ENCODE results near the gene FSTL4.

FSTL4 gene

GRCh38 chr5:133401731-133402347 lies 210.5 kb downstream of the FSTL4 start:
- no peaks in the 10 kb centered on the region for H3K36me3 ChIP-seq (ENCODE audit: insufficient read depth)
- no peak overlapping the region for H3K27ac ChIP-seq
- H3K4me3 ChIP-seq (IDR thresholded peaks at IDR 0.05; ENCODE audit: insufficient read depth, low read depth, low read length), result no peak overlapping the region
- H3K9ac ChIP-seq, result no peak overlapping the region
- no peaks in the 10 kb centered on the region for H3K79me2 ChIP-seq (ENCODE audit: insufficient read depth, low read depth)
- no peaks in the 10 kb centered on the region for H3K4me1 ChIP-seq (ENCODE audit: low read depth, poor library complexity, severe bottlenecking)
- TF ChIP-seq CTCF (conservative IDR thresholded peaks at IDR 0.05; ENCODE audit: low read depth, low read length), result no peak
- no peak overlapping the region for H3K4me2 ChIP-seq
- no peaks in the 10 kb centered on the region for H3K27me3 ChIP-seq (ENCODE audit: insufficient read depth, low read depth)
- no peak overlapping the region for H2AFZ ChIP-seq (ENCODE audit: low read depth)
- no peaks in the 10 kb centered on the region for H4K20me1 ChIP-seq (ENCODE audit: insufficient read depth)

- no peaks in the 10 kb centered on the region for H3K27me3 ChIP-seq (ENCODE audit: insufficient read depth, low read depth)
- H4K20me1 ChIP-seq (ENCODE audit: insufficient read depth), result no peaks in the 10 kb centered on the region
- no peak overlapping the region for H3K4me3 ChIP-seq (IDR thresholded peaks at IDR 0.05; ENCODE audit: insufficient read depth, low read depth, low read length)
- TF ChIP-seq CTCF (conservative IDR thresholded peaks at IDR 0.05; ENCODE audit: low read depth, low read length), result no peak
- H3K4me2 ChIP-seq, result no peak overlapping the region
- no peak overlapping the region for H2AFZ ChIP-seq (ENCODE audit: low read depth)
- H3K9ac ChIP-seq, result no peak overlapping the region
- no peaks in the 10 kb centered on the region for H3K4me1 ChIP-seq (ENCODE audit: low read depth, poor library complexity, severe bottlenecking)
- no peaks in the 10 kb centered on the region for H3K36me3 ChIP-seq (ENCODE audit: insufficient read depth)
- H3K27ac ChIP-seq, result no peak overlapping the region
- no peaks in the 10 kb centered on the region for H3K79me2 ChIP-seq (ENCODE audit: insufficient read depth, low read depth)
These were observed 211.4 kb downstream of the FSTL4 start for GRCh38 chr5:133400831-133401351.

DNA sequence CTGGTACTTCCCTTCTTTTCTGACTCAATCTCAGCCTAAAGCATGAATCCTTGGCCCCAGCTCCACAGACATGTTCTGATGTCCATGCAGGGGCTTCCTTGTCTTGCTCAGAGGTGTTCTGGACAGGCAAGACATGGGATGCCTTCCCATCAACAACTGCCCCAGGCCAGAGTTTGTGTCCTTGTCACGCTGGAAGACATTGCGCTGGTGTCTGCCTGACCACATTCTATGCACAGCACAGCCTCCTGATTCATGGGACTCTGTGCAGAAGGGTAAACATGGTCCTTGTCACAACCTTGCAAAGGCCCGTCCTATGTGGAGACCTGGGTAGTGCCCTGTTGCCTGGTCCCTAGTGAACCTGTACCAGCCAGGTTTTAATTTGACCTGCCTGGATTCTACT lies 212.2 kb downstream of the FSTL4 start:
- no peak for TF ChIP-seq CTCF (conservative IDR thresholded peaks at IDR 0.05; ENCODE audit: low read depth, low read length)
- Histone ChIP-seq H3K4me1 (ENCODE audit: low read depth, poor library complexity, severe bottlenecking) (no peaks in the 10 kb centered on the region), H3K9ac (no peak overlapping the region), H3K27me3 (ENCODE audit: insufficient read depth, low read depth) (no peaks in the 10 kb centered on the region), H3K4me2 (no peak overlapping the region), H3K79me2 (ENCODE audit: insufficient read depth, low read depth) (no peaks in the 10 kb centered on the region), H3K4me3 (IDR thresholded peaks at IDR 0.05; ENCODE audit: insufficient read depth, low read depth, low read length) (no peak overlapping the region), H2AFZ (ENCODE audit: low read depth) (no peak overlapping the region), H3K27ac (no peak overlapping the region), H4K20me1 (ENCODE audit: insufficient read depth) (no peaks in the 10 kb centered on the region), H3K36me3 (ENCODE audit: insufficient read depth) (no peaks in the 10 kb centered on the region)

DNA sequence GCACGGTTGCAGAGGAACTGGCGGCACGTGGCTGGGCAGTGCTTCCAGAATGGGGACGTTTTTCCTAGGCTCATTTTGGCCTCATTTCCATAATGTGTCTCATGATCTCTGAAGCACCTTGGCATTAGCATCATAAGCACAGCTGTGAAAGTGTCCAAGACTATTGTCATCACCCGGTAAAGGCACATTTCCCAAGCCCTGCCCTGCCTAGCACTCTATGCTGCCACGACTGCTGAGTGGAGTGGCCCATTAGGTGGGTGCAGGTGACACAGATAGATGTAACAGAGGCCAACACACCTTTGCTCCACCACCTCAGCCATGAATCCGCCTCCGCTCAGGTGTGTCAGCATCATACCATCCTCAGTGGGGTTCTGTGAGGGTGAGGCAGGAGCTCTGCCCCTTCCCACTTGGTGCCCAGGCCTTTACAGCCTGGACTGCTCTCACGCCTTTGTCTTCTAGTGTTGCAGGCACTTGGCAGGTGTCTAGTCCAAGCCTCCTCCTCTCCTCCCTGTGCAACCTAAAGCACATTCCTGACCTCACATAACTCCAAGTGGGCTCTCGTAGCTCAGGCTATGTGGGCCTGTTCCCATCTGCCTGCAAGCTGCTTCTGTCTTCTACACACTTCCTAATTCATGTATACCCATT lies 213.0 kb downstream of the FSTL4 start:
- H3K9ac ChIP-seq, result no peak overlapping the region
- no peak overlapping the region for H3K4me3 ChIP-seq (IDR thresholded peaks at IDR 0.05; ENCODE audit: insufficient read depth, low read depth, low read length)
- H3K36me3 ChIP-seq (ENCODE audit: insufficient read depth), result no peaks in the 10 kb centered on the region
- TF ChIP-seq CTCF (conservative IDR thresholded peaks at IDR 0.05; ENCODE audit: low read depth, low read length), result no peak
- H3K4me2 ChIP-seq, result no peak overlapping the region
- no peaks in the 10 kb centered on the region for H4K20me1 ChIP-seq (ENCODE audit: insufficient read depth)
- no peaks in the 10 kb centered on the region for H3K4me1 ChIP-seq (ENCODE audit: low read depth, poor library complexity, severe bottlenecking)
- no peak overlapping the region for H2AFZ ChIP-seq (ENCODE audit: low read depth)
- no peaks in the 10 kb centered on the region for H3K79me2 ChIP-seq (ENCODE audit: insufficient read depth, low read depth)
- no peak overlapping the region for H3K27ac ChIP-seq
- no peaks in the 10 kb centered on the region for H3K27me3 ChIP-seq (ENCODE audit: insufficient read depth, low read depth)

Measured in KMS-11 (cell line).